Stimulated activated CD4-positive, alpha-beta T cell treated with anti-CD3 and anti-CD28 coated beads, Interleukin-2, amount 100 ng/mL, for 4 hours (primary cell): ENCODE results near the gene LEMD2.

Experiments used
- DNase-seq: peaks from one replicate; pipeline ENCODE4 v3.0.0-alpha.2; 2020; ENCODE audit warnings: low read depth

Gene LEMD2

DNA sequence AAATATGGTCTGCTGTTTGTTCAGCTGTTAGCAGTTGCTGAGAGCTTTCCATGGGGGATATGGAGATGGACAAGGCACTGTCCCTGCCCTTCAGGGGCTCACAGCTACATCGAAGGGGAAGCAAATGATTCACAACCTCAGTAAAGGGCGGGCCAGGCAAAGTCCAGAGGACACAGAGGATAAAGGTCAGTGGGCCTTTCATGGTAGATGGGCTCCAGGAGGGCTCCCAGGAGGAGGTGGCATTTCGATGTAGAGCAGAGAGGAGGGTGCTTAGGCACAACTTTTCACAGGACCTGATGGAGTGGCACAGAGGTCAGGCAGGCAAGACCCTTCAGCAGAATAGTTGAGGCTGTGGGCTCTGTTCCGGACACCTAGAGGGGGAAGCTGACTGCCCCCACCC, 30.1 kb upstream of the LEMD2 start:
- no peak for DNase-seq

DNA sequence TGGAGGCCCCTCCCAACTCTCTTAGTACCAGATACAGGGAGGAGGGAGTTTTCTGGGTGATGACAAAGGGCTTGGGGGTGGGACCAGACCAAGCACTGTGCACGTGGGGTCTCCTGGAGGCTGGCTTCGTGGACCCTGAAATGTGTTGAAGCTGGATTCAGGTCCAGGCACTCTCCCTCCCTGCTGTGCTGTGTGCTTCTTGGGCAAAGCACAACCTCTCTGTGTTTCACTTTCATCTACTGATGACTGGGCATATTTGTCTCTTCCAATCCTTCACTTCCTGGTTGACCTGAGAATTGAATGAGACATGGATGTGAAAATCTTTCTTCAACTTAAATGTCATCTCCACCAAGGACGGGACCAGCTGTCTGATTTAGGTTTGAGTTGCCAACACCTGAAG, 29.4 kb upstream of the LEMD2 start:
- DNase-seq: no peak

DNA sequence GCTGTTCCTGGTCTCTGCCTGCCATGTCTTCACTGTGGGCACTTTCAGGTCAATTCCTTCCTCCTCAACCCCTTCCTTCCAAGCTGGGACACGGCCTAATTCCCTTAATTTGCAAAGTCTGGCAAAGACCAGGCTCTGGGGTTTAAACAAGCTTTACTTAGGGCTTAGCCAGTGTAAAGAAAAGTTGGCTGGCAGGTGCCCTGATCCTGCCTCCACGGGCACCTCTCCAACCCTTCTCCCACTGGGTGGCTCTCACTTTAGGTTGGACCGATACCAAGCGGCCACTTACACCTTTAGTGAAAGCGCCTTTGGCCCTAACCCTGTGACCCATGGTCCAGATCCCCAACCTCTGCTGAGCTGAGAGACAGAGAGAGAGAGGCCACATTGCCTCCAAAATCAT, 28.6 kb upstream of the LEMD2 start:
- no peak for DNase-seq

DNA sequence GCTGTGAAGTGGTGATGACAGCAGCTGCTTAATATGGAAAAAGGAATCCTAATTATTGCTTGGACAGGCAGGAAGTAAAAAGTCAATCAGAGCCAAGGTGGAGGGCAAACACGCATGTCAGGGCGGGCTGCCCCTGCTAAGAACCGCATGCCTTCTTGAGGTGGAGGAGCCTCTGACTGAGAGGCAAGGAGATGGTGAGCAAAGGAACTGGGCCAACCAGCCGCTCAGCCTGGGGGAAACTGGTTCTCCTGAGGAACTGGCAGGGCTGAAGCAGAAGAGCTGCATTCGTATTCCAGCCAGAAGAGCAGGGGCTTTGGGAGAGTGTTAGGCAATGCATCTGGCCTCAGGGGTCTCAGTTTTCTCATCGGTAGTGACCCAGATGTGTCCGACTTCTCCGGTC, 28.0 kb upstream of the LEMD2 start:
- no peak for DNase-seq

DNA sequence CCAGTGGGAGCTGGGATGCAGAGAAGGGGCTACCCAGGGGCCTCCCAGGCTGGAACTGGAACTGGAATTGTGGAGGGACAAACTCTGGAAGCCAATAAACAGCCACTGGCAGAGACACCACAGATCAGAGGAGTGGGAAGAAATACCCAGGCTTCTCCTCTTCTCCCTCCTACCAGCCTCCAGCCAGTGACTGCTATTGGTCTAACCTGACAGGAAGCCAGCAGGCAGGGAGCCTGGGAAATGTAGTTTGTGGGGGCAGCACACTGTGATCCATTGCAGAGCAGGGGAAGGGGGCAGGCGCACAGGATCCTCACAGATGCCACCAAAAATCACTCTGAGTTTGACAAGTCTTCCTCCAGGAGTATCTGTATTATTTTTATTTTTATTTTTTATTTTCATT, 26.9 kb upstream of the LEMD2 start:
- DNase-seq: no peak

DNA sequence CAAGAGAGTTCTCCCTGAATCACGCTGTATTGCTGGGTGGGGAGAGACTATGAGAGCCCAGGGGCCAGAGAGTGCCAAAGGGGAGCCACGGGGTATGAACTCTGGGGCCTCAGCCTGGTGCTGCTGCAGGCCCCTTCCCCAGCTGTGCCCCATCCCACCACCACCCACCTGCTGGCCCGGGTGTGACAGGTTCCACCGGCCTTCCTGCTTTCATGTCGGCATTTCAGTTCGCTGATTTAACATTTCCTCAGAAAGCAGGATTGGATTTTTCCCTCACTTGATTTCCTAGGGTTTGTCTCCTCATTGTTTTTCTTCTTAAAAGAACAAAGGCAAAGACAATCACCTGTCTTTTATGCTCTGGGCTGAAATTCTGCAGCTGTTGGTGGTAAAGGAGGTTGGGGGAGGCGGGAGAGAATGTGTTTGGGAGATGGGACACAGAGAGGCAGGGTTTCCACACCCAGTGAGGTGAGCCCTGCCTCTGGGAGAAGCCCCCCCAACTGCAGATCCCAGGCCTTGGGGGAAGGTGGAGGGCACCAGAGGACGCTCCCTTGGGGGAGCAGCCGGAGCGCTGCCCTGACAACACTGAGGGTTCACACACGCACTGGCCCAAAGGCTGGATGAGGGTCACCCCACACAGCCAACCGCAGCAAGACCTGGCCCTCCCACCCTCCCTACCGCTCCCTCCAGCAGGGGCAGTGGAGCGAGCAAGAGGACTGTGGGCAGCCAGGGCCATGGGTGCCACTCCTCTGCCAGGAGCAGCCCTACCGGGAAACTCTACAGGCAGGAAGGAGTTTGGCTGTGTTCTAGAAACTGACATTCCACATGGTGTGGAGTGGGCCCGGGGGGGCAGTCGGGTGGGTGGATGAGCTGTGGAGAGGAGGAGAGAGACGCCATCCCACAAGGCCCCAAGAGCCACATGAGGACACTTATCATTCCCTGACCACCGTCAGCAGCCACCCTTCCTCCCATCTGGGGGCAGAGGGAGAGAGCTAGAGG, 25.4 kb upstream of the LEMD2 start:
- DNase-seq: no peak

DNA sequence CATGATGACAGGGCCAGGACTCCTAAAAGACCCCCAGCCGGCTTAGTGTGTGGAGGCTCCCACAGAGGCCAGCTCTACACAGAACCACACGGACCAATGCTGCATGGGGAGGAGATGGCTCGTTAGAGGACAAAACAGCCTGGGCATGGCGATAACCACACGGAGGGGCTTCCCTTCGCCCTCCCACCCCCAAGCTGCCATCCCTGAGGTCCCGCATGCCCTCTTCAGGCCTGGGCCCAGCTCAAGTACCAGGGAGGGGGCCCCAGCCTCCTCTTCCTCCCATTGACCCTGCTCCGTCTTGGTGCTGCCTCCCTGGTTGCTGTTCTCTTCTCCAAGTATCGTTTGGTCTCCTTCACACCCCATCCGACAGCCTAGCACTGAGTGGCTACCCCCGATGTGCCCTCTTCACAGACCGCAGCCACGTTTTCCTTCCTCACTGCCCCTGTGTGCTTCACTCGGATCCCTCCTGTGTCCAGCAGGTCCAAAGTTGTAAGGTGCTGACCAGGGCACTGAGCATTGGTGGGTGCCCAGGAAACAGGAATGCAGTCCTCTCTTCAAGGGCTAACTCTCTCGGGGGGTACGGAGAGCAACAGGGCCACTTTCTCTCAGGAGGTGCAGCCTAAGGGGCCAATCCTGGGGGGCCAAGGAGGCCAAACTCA, 24.4 kb upstream of the LEMD2 start:
- DNase-seq: no peak

DNA sequence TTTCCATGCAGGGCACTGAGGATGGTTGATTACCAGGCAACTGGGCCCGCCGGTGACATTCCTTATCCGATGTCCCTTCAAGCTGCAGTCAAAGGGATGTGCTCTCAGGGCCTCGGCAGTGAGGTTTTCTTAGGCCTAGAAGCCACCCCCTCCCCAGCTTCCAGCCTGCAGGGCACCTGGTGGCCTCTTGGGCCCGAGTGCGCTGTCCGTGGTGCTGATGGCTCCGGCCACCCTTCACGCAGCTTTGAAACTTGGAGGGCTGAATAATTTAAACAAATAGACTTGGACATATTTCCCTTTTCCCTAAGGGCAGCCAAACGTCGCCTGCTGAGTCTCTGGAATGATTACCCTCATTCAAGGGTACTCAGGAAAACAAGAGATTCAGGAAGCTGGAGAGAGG, 23.7 kb upstream of the LEMD2 start:
- DNase-seq: no peak

DNA sequence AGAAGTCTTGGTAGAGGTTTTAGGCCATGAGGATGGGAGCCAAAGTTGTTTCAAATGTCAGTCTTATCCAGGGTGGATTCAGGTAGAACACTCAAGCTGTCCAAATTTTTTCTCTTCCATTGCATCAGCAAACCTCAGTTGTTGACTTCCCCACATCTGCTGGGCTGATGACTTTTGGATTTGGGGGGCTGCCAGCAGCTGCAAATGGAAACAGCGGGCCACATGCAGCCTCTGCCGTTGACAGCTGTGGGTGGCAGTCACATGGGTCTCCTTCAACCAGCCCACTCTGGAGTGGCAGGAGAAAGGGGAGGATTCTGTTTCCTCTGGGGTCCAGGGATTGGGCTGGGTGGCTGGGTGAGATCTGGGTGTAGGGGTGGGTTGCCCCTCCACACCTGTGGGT, 20.7 kb upstream of the LEMD2 start:
- DNase-seq: no peak

DNA sequence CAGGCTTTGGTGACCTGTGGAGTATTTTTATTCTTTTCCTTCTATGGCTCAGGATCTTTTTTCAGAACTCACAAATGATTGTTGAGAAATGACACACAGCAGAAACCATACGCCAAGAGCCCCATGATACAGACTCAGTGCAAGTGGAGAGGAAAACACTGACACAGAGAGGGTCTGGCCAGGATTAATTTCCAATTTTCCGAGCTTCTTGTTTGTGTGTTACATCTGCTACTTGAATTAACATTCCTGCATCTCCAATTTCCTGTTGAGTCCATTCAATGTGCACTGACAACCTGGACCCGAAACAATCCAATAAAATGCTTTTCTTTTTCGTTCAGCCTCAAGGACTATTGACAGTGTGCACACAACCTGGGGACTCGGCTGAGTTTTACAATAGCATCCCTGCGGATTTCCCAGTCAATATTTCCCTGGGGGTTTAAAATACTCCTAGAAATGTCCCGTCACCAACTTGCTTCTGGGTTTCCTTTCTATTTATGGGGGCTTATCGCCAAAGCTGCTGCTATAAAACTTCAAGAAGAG, 19.8 kb upstream of the LEMD2 start:
- no peak for DNase-seq

DNA sequence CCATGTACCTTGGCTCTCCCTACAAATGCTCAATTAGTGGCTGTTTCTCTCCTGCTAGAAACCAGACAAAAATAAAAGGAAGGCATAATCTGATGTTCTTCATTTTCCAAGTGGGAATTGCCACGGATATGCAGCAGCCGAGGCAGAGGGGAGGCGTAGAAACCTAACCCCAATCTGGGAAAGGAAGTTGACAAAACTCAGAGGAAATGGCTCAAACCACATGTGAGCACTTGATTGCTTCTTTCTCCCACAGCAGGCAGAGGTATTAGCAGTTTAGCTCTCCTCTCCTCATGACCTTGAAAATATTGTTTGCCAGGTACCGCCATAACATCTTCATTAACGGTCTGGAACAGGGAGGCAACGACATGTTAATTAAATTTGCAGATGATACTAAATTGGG, 18.7 kb upstream of the LEMD2 start:
- DNase-seq: no peak

DNA sequence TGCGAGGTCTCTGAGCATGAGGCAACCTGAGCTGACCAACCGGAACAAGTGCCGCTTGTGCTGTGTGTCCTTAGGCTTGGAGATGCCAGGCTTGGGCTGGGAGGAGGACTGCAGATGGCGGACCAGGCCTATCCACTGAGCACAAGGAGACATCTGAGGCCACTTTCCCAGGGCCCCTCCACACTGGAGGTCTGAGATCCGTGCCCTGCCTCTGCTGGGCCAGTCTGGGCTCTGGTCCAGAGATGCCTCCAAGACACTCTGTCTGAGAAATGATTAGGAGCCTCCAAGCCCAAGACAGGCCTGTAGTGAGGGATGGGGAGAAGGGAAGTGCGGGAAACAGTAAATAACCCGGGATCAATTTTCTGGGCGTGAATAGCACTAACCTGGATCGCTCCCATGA, 17.9 kb upstream of the LEMD2 start:
- DNase-seq: no peak

DNA sequence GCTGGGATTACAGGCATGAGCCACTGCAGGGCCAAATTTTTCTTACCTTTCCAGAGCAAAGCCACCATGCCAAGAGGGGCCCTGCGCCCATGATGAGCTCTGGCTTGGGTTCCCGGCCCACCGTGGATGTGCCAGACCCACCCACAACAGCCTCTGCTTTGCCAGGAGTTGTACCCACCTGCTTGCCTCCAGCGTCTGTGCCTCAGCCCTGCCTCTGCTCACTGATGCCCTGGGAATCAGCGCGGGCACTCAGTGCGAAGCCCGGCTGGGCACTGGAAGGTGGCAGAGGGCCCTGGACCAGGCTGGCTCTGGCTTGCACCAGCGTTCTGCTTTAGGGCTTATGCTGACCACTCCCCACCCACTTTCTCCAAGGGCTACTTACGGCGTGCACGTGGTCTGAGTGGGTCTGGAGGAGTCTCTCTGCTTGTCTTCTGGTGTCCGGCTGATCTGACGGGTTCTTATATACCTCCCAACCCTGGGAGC, 14.7 kb upstream of the LEMD2 start, which contains the start of gene MLN:
Gene MLN (minus strand): TSS at position 433 of the 483 bp plus-strand sequence. CDS start 2,840 bp downstream, outside the sequence.
- DNase-seq: no peak

DNA sequence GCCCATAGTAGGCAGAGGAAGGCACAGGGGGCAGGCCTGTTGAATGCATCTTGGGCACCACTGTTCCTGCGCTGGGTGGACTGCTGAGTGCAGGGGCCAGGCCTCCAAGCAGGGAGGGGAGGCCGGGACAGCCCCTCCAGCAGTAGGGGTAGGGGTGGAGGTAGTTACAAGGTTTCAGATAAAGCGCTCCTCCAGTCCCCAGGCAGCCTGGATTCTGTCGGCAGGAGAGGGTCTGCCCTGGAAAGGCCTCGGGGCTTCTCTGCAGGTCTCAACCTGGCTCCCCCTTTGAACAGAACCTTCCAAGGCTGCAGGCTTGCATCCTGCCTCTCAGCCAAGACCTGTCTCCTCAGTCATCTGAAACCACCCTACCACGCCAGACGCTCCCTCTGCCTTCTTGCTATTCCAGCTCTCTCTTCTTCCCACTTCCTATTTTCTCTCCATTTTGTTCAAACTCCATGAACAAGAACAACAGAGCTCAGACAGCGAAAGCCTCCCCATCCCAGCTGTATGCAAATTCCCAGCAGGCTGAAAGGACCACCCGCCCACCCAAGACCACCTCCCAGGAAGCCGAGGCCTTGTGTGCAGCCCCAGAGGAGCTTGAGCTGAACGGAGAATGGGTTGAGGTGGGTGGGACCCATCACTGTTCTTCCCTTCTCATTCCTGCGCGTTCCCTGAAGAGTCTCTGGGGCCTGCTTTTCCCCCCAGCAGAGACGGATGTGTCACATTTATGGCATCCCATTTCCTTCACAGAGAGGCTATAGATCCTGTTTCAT, 13.4 kb upstream of the LEMD2 start:
- DNase-seq: no peak

DNA sequence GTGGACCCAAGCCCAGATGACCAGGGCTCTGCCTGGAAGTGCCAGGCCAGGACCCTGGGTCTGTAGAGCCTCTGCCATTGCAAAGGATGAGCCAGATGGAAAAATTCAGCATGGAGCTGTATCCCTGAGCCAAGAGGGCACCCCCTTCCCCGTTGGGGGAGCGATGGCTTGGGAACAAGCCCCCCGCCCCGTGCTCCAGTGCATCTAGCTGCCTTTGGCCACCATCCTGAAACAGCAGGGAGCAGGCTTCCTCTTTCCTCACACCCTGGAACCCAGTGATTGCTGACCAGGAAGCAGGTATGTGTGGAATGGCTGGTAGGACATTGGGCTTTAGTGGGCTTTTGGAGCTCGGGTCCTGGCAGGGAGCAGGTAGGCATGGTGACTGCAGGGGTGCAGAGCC, 12.7 kb upstream of the LEMD2 start:
- no peak for DNase-seq

DNA sequence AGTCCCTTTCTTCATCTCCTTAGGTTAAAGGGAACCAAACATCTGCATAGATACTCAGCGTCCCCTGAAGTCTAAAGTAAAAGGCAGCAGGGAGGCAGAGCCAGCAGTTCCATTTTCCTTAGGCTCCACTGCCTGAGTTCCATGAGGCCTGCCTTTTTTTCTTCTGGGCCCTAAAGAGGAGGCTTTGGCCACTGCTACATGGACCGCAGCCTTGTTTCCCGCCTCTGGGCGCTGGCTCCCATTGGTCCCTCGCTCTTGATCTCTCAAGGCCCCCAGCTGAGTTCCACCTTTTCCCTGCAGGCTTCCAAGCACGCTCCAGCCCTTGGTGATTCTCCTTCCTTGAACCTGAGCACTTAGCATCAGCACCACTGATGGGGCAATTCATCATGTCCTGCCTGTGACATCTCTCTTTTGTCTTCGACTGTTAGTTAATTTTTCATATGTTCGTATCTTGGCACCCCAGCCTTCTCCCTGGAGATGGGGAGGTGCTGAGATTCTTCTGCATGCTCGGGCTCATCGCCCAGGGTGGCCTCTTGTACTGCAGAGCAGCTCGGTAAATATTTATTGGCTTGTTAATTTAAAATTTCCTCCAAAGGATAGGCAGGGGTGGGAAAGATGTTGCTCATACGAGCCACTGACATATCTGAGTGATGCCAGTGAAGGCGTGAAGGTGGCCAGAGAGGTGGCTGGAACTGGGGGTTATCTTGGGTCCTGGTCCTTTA, 11.5 kb upstream of the LEMD2 start:
- DNase-seq: no peak

DNA sequence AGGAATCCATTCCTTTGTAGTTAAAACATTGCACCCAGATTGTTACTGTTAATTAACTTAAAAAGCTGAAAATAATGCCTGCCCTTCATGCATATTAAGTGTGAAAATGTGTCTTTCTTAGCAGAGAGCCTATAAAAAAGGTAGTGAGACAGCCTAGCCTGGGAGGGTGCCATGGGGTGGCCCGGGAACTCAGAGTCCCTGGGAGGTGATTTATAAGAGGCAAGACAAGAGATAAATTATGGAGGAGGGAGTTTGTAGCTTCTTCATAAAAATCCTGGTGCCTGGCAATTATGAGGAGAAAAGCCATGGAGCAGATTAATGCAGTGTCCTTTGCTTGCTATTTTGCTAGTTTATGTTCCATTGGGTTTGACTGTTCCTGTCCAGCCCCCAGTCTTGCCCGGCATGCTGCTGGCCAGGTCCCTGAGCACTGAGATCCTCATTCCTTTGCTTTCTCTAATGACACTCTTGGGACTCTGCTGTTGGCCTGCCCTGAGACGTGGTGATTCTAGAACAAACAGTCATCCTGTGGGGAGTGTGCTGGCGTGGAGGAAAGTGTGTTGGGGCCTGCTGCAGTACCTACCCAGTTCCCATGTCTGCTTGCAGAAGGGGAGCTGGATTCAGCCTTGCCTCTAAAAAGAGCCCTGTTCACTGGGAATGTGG, 10.7 kb upstream of the LEMD2 start:
- DNase-seq: no peak

DNA sequence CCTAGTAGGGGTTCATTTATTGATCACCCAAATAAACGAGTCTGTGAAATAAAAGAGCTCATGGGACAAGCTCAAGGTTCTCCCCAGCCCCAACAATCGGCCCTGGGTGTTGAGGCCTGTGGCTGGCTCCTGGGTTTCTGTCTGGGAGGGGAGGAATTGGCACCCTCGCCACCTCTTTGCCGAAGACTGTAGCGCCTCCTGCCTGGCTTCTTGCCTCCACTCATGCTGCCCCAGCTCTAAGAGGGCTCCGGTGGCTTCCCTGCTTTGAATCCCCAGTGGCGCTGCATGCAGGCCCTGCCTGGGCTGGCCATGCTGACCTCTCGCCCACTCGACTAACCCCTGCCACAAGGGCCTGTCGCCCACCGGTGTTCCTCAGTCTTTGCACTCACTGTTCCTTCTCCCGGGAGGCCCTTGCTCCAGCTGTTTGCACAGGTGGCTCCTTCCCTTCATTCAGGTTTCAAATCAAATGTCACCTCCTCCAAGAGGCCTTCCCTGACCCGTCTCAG, 9.5 kb upstream of the LEMD2 start:
- DNase-seq: no peak

DNA sequence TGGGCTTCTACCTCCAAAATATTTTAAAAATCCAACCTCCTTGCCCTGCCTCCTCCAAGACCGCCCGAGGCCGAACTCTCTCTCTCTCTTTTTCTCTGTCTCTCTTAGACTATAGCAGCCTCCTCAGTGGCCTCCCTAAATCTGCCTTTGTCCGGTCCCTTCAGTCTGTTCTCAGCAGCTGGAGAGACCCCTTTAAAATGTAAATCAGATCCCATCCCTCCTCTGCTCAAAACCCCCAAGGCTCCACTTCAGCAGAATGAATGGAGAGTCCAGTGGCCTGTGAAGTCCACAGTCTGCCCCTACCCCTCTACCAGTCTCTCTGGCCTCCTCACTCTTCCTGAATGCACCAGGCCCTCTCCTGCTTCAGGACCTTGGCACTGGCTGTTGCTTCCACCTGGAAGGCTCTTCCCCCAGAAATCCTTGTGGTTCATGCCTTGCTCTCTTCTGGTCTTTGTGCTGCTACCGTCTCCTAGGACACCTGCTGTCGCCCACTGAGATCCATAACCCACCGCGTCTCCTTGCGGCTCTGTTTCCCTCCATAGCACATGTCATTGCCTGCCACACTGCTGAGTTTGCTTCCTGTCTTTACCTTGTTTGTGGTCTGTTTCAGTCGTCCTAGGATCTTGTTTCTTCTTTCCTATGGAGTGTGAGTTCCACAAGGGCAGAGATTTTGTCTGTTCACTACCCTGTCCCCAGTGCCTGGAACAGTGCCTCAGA, 8.9 kb upstream of the LEMD2 start:
- DNase-seq: no peak
